PC-9 (cell line): ENCODE measurements around the gene CCDC136. TPM values are rescaled to one million over a fixed set of nuclear protein-coding genes. Genes with fewer than 3 reads are reported as not detected.

Experiments used
- BruUV-seq: library from RNA; stranded (reverse); fragments of 400-500 nt; replicated peaks from 2 replicates; lab custom pipeline; 2021; lab: Mats Ljungman, UMichigan
- CTCF ChIA-PET: fragments of 300-600 bp; sonication (Branson Sonifier 250); formaldehyde crosslinking; loops from one replicate; lab custom pipeline; 2022; ENCODE audit warnings: antibody characterized with exemption; lab: Charles Lee
- POLR2A ChIA-PET: fragments of 300-600 bp; sonication (Branson Sonifier 250); formaldehyde crosslinking; loops from one replicate; lab custom pipeline; 2022; ENCODE audit warnings: antibody characterized with exemption; ENCODE audit not compliant: unreplicated experiment; lab: Charles Lee
- DNase-seq, 2 experiments: peaks; one replicate each; pipeline versions ENCODE4 v3.0.0 to v3.0.0-alpha.2; 2015 to 2022; ENCODE audit warnings: mixed read lengths in 1 of 2
- H2AFZ ChIP-seq: fragments of 200-600 bp; sonication (generic); 2 replicates; pipeline ENCODE4 v1.8.1; 2017; ENCODE audit warnings: antibody characterized with exemption
- H3F3A ChIP-seq: fragments of 200-600 bp; sonication (generic); 2 replicates; pipeline ENCODE4 v1.8.1; 2017; ENCODE audit warnings: antibody characterized with exemption, mild to moderate bottlenecking, low read depth; ENCODE audit not compliant: insufficient read depth
- H3K27ac ChIP-seq: fragments of 200-600 bp; sonication (generic); 2 replicates; pipeline ENCODE4 v1.6.1; 2016; ENCODE audit warnings: mixed run types
- H3K27me3 ChIP-seq: fragments of 200-600 bp; sonication (generic); 2 replicates; pipeline ENCODE4 v1.6.1; 2016; ENCODE audit warnings: low read depth, mixed run types; ENCODE audit not compliant: insufficient read depth
- H3K36me3 ChIP-seq: fragments of 200-600 bp; sonication (generic); 2 replicates; pipeline ENCODE4 v1.6.1; 2016; ENCODE audit warnings: low read depth, mixed run types
- H3K4me1 ChIP-seq: fragments of 200-600 bp; sonication (generic); replicated peaks from 2 replicates; pipeline ENCODE4 v1.6.1; 2016; ENCODE audit warnings: mixed run types; ENCODE audit not compliant: insufficient read depth
- H3K4me2 ChIP-seq: fragments of 200-600 bp; sonication (generic); 2 replicates; pipeline ENCODE4 v1.6.1; 2017; ENCODE audit warnings: mixed run types
- H3K4me3 ChIP-seq: fragments of 200-600 bp; sonication (generic); 2 replicates; pipeline ENCODE4 v1.6.1; 2016; ENCODE audit warnings: mixed run types
- H3K79me2 ChIP-seq: fragments of 200-600 bp; sonication (generic); 2 replicates; pipeline ENCODE4 v1.6.1; 2017; ENCODE audit warnings: low read depth, mixed run types
- H3K9me2 ChIP-seq: fragments of 200-600 bp; sonication (generic); 2 replicates; pipeline ENCODE4 v1.8.1; 2017; ENCODE audit warnings: mild to moderate bottlenecking; ENCODE audit not compliant: insufficient read depth
- H3K9me3 ChIP-seq: fragments of 200-600 bp; sonication (generic); 2 replicates; pipeline ENCODE4 v1.8.1; 2016; ENCODE audit warnings: low read depth; ENCODE audit not compliant: insufficient read depth
- H4K20me1 ChIP-seq: fragments of 200-600 bp; sonication (generic); 2 replicates; pipeline ENCODE4 v1.8.1; 2017; ENCODE audit not compliant: insufficient read depth
- EZH2 ChIP-seq: fragments of 200-600 bp; sonication (generic); IDR thresholded peaks from 2 replicates; pipeline ENCODE4 v1.8.0; 2017; ENCODE audit warnings: antibody characterized with exemption, low read depth
- intact Hi-C: fragments of 100-400 bp; cut with micrococcal nuclease; formaldehyde crosslinking; loops from one replicate; pipeline ENCODE4 v1.10.0; 2022; ENCODE audit not compliant: unreplicated experiment
- total RNA-seq: library from RNA; stranded (reverse); gene quantifications from 2 replicates; pipeline ENCODE4 v1.2.3, GENCODE V29; 2021
- TF ChIP-seq, protein P1 (sequence below): fragments of 200-600 bp; sonication (generic); conservative IDR thresholded peaks from 2 replicates; pipeline ENCODE4 v1.6.1; 2017; ENCODE audit warnings: mixed run types, antibody characterized with exemption, mild to moderate bottlenecking, moderate library complexity

Gene CCDC136
- total RNA-seq, 1 experiment from 2014 or later = 7.1 TPM

DNA sequence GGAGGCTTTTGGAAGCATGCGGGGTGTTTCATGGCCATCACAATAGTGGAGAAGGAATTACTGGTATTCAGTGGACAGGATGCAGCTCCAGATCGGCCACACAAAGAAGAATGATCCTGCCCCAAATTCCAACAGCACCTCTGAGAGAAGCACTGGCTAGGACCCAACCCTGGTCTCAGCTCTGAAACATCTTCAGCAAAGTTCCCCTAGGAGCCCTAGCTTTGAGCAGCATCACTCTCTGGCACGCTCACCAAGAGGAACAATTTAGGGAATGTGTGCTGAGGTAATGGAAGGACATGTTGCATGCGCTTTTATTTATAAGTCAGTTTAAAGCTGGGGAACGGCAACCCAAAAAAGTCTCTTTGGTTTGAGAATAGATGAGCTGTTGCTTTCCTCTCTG lies 10.6 kb upstream of the CCDC136 start:
- Histone ChIP-seq H3K4me2 (no peak overlapping the region), H3K36me3 (no peaks in the 10 kb centered on the region), H3K9me2 (no peaks in the 10 kb centered on the region), H3K4me3 (no peak overlapping the region), H3F3A (0 out of 2 replicates have a peak, but pooled peaks cover 3% of the 10 kb centered on the region), H3K4me1 (no peaks in the 10 kb centered on the region), H3K79me2 (no peaks in the 10 kb centered on the region), H3K27ac (no peak overlapping the region), H3K27me3 (no peaks in the 10 kb centered on the region), H3K9me3 (no peaks in the 10 kb centered on the region; the same call in 1 of the 2 replicates), H2AFZ (no peak overlapping the region), H4K20me1 (no peaks in the 10 kb centered on the region)
- POLR2A ChIA-PET = no interaction called here
- no TSS peak for BruUV-seq
- CTCF ChIA-PET = no interaction called here
- intact Hi-C loops = no loop called here
- no peak for TF ChIP-seq EZH2
- DNase-seq = no peak

DNA sequence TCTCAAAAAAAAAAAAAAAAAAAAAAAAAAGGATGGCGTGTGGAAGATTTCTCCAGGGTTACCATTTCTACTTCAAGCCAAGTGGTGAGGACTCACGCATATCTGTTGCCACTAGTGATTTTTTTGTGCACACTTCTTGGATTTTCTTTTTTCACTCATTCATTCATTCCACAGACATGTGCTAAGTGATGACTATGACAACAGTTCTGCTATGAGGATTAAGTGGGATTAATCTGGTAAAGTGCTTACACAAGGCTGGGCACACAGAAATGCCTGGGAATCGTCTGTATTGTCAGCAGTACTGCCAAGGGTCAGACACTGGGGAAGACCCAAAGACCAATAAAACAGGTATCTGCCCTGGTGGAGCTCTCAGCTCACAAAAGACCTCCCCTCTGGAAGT lies 9.9 kb upstream of the CCDC136 start:
- Histone ChIP-seq H3K79me2 (no peaks in the 10 kb centered on the region), H4K20me1 (no peaks in the 10 kb centered on the region), H3F3A (0 out of 2 replicates have a peak, but pooled peaks cover 3% of the 10 kb centered on the region), H3K27ac (no peak overlapping the region), H2AFZ (no peak overlapping the region), H3K4me1 (no peaks in the 10 kb centered on the region), H3K9me3 (no peaks in the 10 kb centered on the region; the same call in 1 of the 2 replicates), H3K4me3 (no peak overlapping the region), H3K9me2 (no peaks in the 10 kb centered on the region), H3K27me3 (no peaks in the 10 kb centered on the region), H3K4me2 (no peak overlapping the region), H3K36me3 (no peaks in the 10 kb centered on the region)
- POLR2A ChIA-PET = no interaction called here
- no peak for DNase-seq
- no peak for TF ChIP-seq EZH2
- TF ChIP-seq, protein P1, sequence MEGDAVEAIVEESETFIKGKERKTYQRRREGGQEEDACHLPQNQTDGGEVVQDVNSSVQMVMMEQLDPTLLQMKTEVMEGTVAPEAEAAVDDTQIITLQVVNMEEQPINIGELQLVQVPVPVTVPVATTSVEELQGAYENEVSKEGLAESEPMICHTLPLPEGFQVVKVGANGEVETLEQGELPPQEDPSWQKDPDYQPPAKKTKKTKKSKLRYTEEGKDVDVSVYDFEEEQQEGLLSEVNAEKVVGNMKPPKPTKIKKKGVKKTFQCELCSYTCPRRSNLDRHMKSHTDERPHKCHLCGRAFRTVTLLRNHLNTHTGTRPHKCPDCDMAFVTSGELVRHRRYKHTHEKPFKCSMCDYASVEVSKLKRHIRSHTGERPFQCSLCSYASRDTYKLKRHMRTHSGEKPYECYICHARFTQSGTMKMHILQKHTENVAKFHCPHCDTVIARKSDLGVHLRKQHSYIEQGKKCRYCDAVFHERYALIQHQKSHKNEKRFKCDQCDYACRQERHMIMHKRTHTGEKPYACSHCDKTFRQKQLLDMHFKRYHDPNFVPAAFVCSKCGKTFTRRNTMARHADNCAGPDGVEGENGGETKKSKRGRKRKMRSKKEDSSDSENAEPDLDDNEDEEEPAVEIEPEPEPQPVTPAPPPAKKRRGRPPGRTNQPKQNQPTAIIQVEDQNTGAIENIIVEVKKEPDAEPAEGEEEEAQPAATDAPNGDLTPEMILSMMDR = no peak
- intact Hi-C loops = no loop called here
- BruUV-seq = no TSS peak
- CTCF ChIA-PET = no interaction called here

DNA sequence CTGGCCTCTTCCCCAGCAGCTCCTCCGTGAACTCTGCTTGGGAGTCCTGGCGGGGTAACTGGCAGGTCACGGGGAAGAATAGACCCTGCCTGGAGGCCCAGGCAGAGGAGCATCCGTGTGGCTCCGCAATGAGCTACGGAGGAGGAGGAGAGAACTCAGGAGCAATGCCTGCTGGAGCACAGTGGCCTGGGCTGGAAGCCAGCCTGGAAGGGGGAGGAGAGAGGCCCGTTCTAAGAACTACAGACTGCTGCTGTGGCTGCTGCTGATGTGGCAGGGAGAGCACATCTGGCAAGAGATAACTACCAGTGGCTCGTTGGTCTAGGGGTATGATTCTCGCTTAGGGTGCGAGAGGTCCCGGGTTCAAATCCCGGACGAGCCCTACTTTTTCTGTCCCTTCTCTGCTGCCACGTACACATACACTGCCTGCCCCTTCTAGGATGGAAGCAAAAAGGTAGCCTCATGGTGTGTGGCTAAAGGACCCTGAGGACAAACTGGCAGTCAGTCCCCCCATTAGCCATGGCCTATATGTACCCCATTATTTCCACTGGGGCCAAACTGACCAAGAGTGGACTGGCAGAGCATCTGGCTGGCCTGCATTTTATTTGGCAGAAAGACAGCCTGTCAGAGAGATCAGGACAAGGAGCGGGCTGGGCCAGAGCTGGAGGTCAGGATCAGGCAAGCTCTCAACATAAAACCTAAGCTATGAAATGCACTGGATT lies 8.5 kb upstream of the CCDC136 start:
- Histone ChIP-seq H3K9me3 (no peaks in the 10 kb centered on the region), H3F3A (no peaks in the 10 kb centered on the region), H3K4me1 (no peaks in the 10 kb centered on the region), H3K4me2 (no peak overlapping the region), H4K20me1 (no peaks in the 10 kb centered on the region), H3K27ac (no peak overlapping the region), H2AFZ (no peak overlapping the region), H3K4me3 (no peak overlapping the region), H3K36me3 (no peaks in the 10 kb centered on the region), H3K79me2 (no peaks in the 10 kb centered on the region), H3K27me3 (no peaks in the 10 kb centered on the region), H3K9me2 (no peaks in the 10 kb centered on the region)
- POLR2A ChIA-PET = no interaction called here
- BruUV-seq = no TSS peak
- CTCF ChIA-PET = interaction anchor here (0.8 kb wide), 1 partner anchor 431 kb away, joined by 3 read pairs; no protein-coding TSS in a partner anchor
- peak in 1 of 2 experiments; percentile 32 for DNase-seq
- TF ChIP-seq, protein P1 = no peak
- no peak for TF ChIP-seq EZH2
- intact Hi-C loops = no loop called here
